ENCODE data around the gene NEB.

The NEB gene

GRCh38 chr2:151733771-151734672, at the start of gene NEB:
Gene NEB, minus strand, starts transcription at chr2:151734476. Its CDS starts 1,320 bp downstream, at chr2:151733156.
- DNase-seq (ENCODE audit: low read depth) = peak; percentile 29
- H3K4me3 ChIP-seq (ENCODE audit: low read depth, low read length) = no peak within 1 kb of the TSS

GRCh38 chr2:151783133-151783520, 48.9 kb upstream of the NEB start:
- H3K4me3 ChIP-seq (ENCODE audit: low read depth, low read length) = no peak overlapping the region
- no peak for DNase-seq (ENCODE audit: low read depth)

GRCh38 chr2:151782378-151783132, 48.3 kb upstream of the NEB start:
- DNase-seq (ENCODE audit: low read depth) = no peak
- no peak overlapping the region for H3K4me3 ChIP-seq (ENCODE audit: low read depth, low read length)

GRCh38 chr2:151781642-151782041, 47.4 kb upstream of the NEB start:
- H3K4me3 ChIP-seq (ENCODE audit: low read depth, low read length) = no peak overlapping the region
- DNase-seq (ENCODE audit: low read depth) = no peak

GRCh38 chr2:151780938-151781337, 46.7 kb upstream of the NEB start:
- H3K4me3 ChIP-seq (ENCODE audit: low read depth, low read length) = no peak overlapping the region
- no peak for DNase-seq (ENCODE audit: low read depth)

GRCh38 chr2:151777935-151778334, 43.7 kb upstream of the NEB start:
- DNase-seq (ENCODE audit: low read depth) = no peak
- no peak overlapping the region for H3K4me3 ChIP-seq (ENCODE audit: low read depth, low read length)

GRCh38 chr2:151777487-151777886, 43.2 kb upstream of the NEB start:
- DNase-seq (ENCODE audit: low read depth) = no peak
- no peak overlapping the region for H3K4me3 ChIP-seq (ENCODE audit: low read depth, low read length)

GRCh38 chr2:151776367-151776766, 42.1 kb upstream of the NEB start:
- DNase-seq (ENCODE audit: low read depth) = no peak
- H3K4me3 ChIP-seq (ENCODE audit: low read depth, low read length) = no peak overlapping the region

GRCh38 chr2:151775057-151775740, 40.9 kb upstream of the NEB start:
- no peak for DNase-seq (ENCODE audit: low read depth)
- no peak overlapping the region for H3K4me3 ChIP-seq (ENCODE audit: low read depth, low read length)

- H3K4me3 ChIP-seq (ENCODE audit: low read depth, low read length) = no peak overlapping the region
- no peak for DNase-seq (ENCODE audit: low read depth)
Observed at GRCh38 chr2:151774506-151774905, 40.2 kb upstream of the NEB start.

- DNase-seq (ENCODE audit: low read depth) = no peak
- H3K4me3 ChIP-seq (ENCODE audit: low read depth, low read length) = no peak overlapping the region
Observed at GRCh38 chr2:151771599-151772358, 37.5 kb upstream of the NEB start.

- no peak overlapping the region for H3K4me3 ChIP-seq (ENCODE audit: low read depth, low read length)
- no peak for DNase-seq (ENCODE audit: low read depth)
Observed at GRCh38 chr2:151770995-151771394, 36.7 kb upstream of the NEB start.

GRCh38 chr2:151769606-151770005, 35.3 kb upstream of the NEB start:
- no peak overlapping the region for H3K4me3 ChIP-seq (ENCODE audit: low read depth, low read length)
- no peak for DNase-seq (ENCODE audit: low read depth)

GRCh38 chr2:151767536-151767935, 33.3 kb upstream of the NEB start:
- no peak overlapping the region for H3K4me3 ChIP-seq (ENCODE audit: low read depth, low read length)
- no peak for DNase-seq (ENCODE audit: low read depth)

GRCh38 chr2:151766437-151767153, 32.3 kb upstream of the NEB start:
- no peak for DNase-seq (ENCODE audit: low read depth)
- H3K4me3 ChIP-seq (ENCODE audit: low read depth, low read length) = no peak overlapping the region

GRCh38 chr2:151765760-151766410, 31.6 kb upstream of the NEB start:
- no peak for DNase-seq (ENCODE audit: low read depth)
- no peak overlapping the region for H3K4me3 ChIP-seq (ENCODE audit: low read depth, low read length)

- no peak for DNase-seq (ENCODE audit: low read depth)
Observed at GRCh38 chr2:151762694-151763093, 28.4 kb upstream of the NEB start.

GRCh38 chr2:151761687-151762086, 27.4 kb upstream of the NEB start:
- no peak overlapping the region for H3K4me3 ChIP-seq (ENCODE audit: low read depth, low read length)

More at GRCh38 chr2:151762694-151763093, 28.4 kb upstream of the NEB start:
- no peak overlapping the region for H3K4me3 ChIP-seq (ENCODE audit: low read depth, low read length)

More at GRCh38 chr2:151761687-151762086, 27.4 kb upstream of the NEB start:
- DNase-seq (ENCODE audit: low read depth) = no peak

Measured in skeletal muscle cell (primary cell).